ENCODE measurements around the gene SYNPO. TPM values are rescaled to one million over a fixed set of nuclear protein-coding genes. Genes with fewer than 3 reads are reported as not detected.

Gene SYNPO
- polyA plus RNA-seq, 1 donor from 2014 or later = not detected

GRCh38 chr5:150609843-150610584, 30.4 kb upstream of the SYNPO start:
- no peaks in the 10 kb centered on the region for H3K36me3 ChIP-seq (ENCODE audit: insufficient read depth, low read length)
- H3F3A ChIP-seq (ENCODE audit: insufficient read depth, low read length, poor library complexity, severe bottlenecking) = no peaks in the 10 kb centered on the region
- H2AFZ ChIP-seq (ENCODE audit: low read depth, low read length) = no peak overlapping the region
- H3K4me3 ChIP-seq (ENCODE audit: low read length) = no peak overlapping the region
- no peaks in the 10 kb centered on the region for H3K27me3 ChIP-seq (ENCODE audit: insufficient read depth, low read depth, low read length)
- H3K9me3 ChIP-seq (ENCODE audit: low read length) = no peaks in the 10 kb centered on the region
- H3K79me2 ChIP-seq (replicated peaks; ENCODE audit: insufficient read depth, low read length) = no peaks in the 10 kb centered on the region
- no peaks in the 10 kb centered on the region for H4K20me1 ChIP-seq (ENCODE audit: insufficient read depth)
- TF ChIP-seq POLR2AphosphoS5 (IDR thresholded peaks at IDR 0.05) (no peak), RAD21 (conservative IDR thresholded peaks at IDR 0.05) (no peak), MXI1 (conservative IDR thresholded peaks at IDR 0.05; ENCODE audit: poor library complexity, severe bottlenecking) (no peak), EP300 (conservative IDR thresholded peaks at IDR 0.05; ENCODE audit: poor library complexity, severe bottlenecking) (no peak), REST (IDR thresholded peaks at IDR 0.05; ENCODE audit: borderline replicate concordance) (no peak), SMC3 (conservative IDR thresholded peaks at IDR 0.05; ENCODE audit: poor library complexity) (no peak)
- TF ChIP-seq, protein P1, sequence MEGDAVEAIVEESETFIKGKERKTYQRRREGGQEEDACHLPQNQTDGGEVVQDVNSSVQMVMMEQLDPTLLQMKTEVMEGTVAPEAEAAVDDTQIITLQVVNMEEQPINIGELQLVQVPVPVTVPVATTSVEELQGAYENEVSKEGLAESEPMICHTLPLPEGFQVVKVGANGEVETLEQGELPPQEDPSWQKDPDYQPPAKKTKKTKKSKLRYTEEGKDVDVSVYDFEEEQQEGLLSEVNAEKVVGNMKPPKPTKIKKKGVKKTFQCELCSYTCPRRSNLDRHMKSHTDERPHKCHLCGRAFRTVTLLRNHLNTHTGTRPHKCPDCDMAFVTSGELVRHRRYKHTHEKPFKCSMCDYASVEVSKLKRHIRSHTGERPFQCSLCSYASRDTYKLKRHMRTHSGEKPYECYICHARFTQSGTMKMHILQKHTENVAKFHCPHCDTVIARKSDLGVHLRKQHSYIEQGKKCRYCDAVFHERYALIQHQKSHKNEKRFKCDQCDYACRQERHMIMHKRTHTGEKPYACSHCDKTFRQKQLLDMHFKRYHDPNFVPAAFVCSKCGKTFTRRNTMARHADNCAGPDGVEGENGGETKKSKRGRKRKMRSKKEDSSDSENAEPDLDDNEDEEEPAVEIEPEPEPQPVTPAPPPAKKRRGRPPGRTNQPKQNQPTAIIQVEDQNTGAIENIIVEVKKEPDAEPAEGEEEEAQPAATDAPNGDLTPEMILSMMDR (IDR thresholded peaks at IDR 0.05; ENCODE audit: poor library complexity, severe bottlenecking) = no peak
- H3K9ac ChIP-seq (ENCODE audit: low read length) = no peak overlapping the region
- no peaks in the 10 kb centered on the region for H3K9me2 ChIP-seq (ENCODE audit: insufficient read depth, low read length)
- no peak overlapping the region for H3K4me2 ChIP-seq (ENCODE audit: low read length)
- no peak overlapping the region for H3K27ac ChIP-seq (ENCODE audit: low read length)

GRCh38 chr5:150611026-150611425, 29.4 kb upstream of the SYNPO start:
- no peaks in the 10 kb centered on the region for H3K27me3 ChIP-seq (ENCODE audit: insufficient read depth, low read depth, low read length)
- H4K20me1 ChIP-seq (ENCODE audit: insufficient read depth) = no peaks in the 10 kb centered on the region
- no peak overlapping the region for H3K4me3 ChIP-seq (ENCODE audit: low read length)
- H2AFZ ChIP-seq (ENCODE audit: low read depth, low read length) = no peak overlapping the region
- H3K9ac ChIP-seq (ENCODE audit: low read length) = no peak overlapping the region
- no peaks in the 10 kb centered on the region for H3K36me3 ChIP-seq (ENCODE audit: insufficient read depth, low read length)
- no peak overlapping the region for H3K4me2 ChIP-seq (ENCODE audit: low read length)
- H3K9me3 ChIP-seq (ENCODE audit: low read length) = no peaks in the 10 kb centered on the region
- no peak overlapping the region for H3K27ac ChIP-seq (ENCODE audit: low read length)
- H3K79me2 ChIP-seq (replicated peaks; ENCODE audit: insufficient read depth, low read length) = no peaks in the 10 kb centered on the region
- no peaks in the 10 kb centered on the region for H3K9me2 ChIP-seq (ENCODE audit: insufficient read depth, low read length)
- H3F3A ChIP-seq (ENCODE audit: insufficient read depth, low read length, poor library complexity, severe bottlenecking) = no peaks in the 10 kb centered on the region
- TF ChIP-seq MXI1 (conservative IDR thresholded peaks at IDR 0.05; ENCODE audit: poor library complexity, severe bottlenecking) (no peak), TAF1 (IDR thresholded peaks at IDR 0.05; ENCODE audit: low read depth) (no peak)
- TF ChIP-seq, protein P1 (IDR thresholded peaks at IDR 0.05; ENCODE audit: poor library complexity, severe bottlenecking) = no peak

Measured in neural cell (in vitro differentiated cells).